NCI-H1092 (cell line): ENCODE results near the gene PEAK1.

Experiments used
- DNase-seq: peaks from one replicate; lab custom pipeline; 2025; lab: John Stamatoyannopoulos, UW

PEAK1 gene

DNA sequence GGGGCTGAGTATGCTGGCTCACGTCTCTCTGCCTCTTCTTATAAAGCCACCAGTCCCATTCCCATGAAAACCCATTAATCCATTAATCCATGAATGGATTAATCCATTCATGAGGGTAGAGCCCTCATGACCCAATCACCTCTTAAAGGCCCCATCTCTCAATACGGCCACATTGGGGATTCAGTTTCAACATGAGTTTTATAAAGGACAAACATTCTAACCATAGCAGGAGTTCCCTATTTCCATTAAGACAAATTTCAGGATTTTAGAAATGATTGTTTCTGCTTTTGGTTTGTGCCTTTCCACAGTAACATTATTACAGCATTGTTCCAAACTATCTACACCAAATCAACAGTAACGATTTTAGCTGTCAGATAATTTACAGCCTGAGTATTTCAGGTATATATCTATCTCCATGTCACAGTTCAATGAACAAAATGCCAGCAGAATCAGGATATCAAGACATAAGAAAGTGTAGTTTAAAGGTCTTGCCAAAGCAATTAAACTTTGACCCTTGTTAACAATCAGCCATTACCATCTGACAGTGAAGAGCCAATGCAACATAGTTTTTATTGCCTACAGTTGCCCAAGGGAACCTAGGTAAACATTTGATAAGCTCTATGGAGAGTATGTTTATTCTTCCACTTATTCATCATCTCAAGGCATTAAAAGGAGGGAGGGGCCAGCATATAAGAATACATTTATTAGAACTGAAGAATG, 352.8 kb downstream of the PEAK1 start:
- DNase-seq: no peak

DNA sequence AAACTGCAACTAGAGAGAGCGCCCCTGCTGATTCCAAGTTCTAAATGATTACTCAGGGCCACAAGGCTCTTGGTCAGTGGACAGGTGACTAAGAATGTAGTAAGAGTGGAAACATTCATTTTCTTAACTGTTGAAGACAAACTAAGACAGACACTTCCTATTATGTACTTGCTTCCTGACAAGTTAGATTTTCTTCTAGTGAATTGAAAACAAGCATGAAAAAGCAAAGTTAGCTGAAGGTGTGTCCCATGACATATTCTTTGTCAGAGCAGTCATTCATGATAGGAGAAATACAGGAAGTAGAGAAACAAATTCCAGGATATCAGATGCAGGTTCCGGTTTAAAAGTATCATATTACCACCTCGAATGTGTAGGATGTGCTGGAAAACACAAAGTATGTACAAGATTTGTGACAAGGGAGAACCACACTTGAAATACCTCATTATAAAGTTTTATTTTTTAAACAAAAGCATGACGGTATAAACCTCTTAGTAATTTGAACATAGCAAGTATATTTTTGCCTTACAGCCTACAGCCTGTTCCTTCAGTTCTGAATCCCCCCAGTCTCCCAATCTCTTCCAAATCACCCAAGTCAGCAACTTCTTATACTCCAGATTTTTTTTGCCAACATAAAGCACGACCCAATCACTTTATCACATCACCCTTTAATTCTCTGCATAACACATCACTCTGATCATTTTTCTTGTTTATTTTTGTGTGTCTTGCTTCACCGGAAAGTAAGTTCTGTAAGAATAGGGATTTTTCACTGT, 355.2 kb downstream of the PEAK1 start:
- DNase-seq: no peak

DNA sequence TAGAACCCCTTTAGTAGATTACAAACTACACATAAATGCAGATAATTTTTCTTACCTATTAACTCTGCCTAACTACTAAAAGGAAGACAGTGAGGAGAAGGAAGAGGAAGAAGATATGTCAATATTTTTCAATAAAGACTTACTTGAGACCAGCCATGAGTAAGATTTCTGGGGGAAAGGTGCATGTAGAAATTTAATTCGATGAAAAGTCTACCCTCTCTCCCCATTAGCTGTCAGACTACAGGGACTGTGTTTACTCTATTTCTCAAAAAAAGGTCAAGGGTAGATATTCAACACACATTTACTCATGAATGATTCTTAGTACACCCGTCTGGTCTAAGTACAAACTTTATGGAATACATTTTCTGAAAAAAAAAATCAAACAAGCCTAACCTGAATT, 355.8 kb downstream of the PEAK1 start:
- no peak for DNase-seq

DNA sequence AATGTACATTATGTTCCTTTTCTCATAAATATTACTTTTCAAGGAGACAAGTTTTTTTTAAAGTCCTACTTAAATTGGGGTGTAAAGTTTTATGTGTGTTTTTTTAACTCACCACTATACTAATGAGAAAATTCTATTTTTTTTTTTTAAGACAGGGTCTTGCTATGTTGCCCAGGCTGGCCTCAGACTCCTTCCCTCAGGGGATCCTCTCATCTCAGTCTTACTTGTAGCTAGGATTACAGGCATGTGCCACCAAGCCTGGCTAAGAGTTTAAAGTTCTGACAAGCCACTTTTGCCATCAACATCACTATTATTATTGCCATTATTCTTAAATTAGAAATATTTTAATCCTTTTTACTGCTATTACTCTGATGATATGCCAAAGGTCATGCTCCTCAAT, 356.7 kb downstream of the PEAK1 start:
- no peak for DNase-seq

DNA sequence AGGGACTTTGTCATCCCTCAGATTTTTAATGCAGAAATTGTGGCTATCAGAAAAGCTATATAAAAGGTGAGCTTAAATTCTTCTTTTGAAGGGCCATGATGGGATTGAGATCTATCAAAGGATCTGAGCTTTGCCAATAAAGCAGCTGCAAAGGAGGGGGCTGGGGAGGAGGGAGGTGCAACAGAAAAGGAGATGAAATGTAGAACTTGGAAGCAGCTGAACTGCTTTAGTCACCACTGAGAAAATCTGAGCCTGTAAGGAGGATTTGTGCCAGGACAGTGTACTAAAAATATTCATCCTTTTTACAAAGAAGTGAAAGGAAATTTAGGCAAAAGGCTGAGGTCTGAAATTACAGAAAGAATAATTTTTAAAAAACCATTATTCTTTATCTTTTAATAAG, 359.4 kb downstream of the PEAK1 start:
- DNase-seq: no peak

DNA sequence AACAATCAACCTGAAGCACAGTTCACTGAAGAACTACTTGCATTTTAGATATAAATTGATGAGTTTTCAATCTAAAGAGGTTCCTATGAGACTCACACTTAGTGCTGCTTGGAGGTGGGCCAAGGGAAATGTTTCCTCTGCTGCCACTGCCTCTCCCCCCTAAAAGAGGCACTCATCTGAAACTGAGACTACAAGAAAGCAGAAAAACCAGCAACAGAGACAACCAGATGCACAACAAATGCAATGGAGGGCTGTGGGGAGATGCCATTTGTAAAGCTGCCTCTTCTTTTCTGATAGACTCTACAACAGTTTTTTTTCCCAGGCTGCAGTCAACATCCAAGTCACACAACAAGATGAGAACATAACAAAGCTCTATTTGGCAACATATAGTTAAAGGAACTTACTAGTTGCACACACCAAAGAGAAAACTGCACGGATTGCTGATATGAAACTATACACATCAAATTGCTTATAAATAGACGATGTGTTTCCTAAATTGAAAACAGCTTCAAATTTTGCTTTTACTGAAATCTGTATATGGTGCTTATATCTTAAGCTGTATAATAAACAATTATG, 360.0 kb downstream of the PEAK1 start:
- DNase-seq: no peak

DNA sequence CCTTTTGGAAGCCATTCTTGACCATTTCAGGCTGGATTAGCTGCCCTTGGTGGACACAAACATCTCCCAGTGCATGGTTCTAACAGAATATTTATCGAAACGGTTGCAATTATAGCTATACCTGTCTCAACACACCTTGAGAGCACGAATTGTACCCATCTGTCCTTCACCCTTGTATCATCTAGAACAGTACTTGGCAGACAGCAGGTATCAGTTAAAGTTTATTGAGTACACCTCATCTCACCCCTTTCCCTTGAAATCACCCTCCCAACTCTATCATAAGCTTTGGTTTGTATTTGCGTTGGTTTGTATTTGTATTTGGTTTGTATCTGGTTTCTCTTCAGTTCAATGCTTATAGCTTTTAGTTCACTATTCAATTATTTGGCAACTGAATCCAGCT, 361.4 kb downstream of the PEAK1 start:
- no peak for DNase-seq

DNA sequence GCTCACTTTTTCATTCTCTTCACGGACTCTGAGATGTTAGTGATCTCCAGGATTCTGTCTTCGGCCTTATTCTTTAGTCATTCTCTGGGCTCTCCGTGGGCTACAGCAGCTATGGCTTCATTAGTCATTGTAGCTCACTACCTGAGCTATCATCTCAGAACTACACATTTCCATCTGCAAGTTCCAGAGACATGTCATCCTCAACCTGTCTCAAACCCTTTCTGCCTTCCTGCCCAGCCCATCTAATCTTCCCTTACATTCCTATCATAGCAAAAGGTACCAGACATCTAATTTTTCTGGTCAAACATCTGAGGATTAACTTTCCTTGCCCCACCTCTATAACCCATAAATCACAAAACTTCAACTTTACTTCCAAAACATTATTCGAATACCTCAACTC, 362.2 kb downstream of the PEAK1 start:
- no peak for DNase-seq

DNA sequence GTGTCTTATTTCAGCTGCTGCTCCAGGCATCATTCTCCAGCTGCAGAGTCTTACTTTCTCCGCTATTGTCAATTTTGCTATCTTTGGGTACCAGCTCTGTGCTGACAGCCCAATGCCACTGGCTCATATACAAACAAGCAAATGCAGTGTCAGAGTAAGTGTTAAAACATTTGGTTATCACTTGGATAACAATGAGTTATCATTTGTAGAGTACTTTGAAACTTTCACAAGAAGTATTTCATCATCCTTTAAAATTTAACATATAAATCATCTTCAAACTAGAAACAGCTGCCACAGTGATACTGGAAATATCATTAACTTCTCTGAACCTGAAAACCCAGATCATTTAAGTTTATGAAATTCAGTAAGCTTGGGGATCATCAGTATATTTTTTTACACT, 362.8 kb downstream of the PEAK1 start:
- no peak for DNase-seq

DNA sequence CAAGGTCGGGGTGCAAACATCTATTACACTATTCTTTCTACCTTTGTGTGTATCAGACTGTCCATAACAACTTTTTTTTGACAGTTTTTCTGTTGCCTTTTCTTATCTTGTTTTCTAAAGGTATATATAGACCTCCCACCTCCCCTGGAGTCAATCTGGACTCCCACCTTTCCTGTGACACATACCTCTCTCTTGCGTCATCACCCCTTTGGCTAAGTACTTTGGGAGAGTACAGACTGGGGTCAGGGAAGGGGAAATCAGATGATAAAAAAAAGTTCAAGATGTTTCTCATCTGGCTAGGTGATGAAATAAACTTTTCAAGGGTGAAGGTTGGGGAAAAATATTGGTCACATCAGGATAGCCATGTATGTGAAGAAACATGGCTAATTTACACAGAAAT, 366.2 kb downstream of the PEAK1 start:
- DNase-seq: no peak

DNA sequence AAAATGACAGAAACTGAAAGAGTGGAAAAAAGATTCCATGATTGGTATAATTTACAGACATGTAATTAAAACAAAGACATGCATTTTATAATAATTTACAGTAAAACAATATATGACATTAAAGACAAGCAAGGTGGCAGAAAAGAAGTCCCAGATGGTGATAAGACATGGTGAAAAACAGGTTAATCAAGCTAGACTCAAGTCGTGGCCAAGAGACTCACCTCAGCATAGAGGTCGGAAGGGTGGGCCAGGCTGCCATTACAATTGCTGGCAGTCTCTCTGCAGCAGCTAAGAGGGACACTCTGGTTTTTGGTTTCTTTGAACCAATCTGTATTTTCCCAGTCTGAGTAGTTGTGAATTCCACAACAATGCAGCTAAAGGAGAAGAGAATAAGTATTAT, 367.3 kb downstream of the PEAK1 start:
- DNase-seq: no peak
